Trophoblast cell (in vitro differentiated cells and primary cell): Measurements from ENCODE around the gene DNAJC24. TPM values are rescaled to one million over a fixed set of nuclear protein-coding genes. Genes with fewer than 3 reads are reported as not detected.
A peak's percentile ranks its signal among the peaks of the same experiment; 100 is the strongest.
"Not testable (repeated sequence)": the region's sequence is repeated elsewhere in the genome, so short reads cannot be mapped to it uniquely, and the experiment has no call there.

ENCODE experiments used
- DNase-seq, 2 donors: peaks; one replicate each; pipeline ENCODE4 v3.0.0-alpha.2; 2016
- H2AFZ ChIP-seq: 2 replicates; pipeline ENCODE4 v1.6.1; 2013; ENCODE audit warnings: low read length, moderate library complexity, mild to moderate bottlenecking; ENCODE audit not compliant: insufficient read depth, poor library complexity
- H2AK5ac ChIP-seq: 2 replicates; pipeline ENCODE4 v1.6.1; 2013; ENCODE audit warnings: mild to moderate bottlenecking, low read length
- H2BK120ac ChIP-seq: 2 replicates; pipeline ENCODE4 v1.6.1; 2013; ENCODE audit warnings: low read length, mild to moderate bottlenecking, moderate library complexity; ENCODE audit not compliant: insufficient read depth, poor library complexity
- H2BK12ac ChIP-seq: 2 replicates; pipeline ENCODE4 v1.6.1; 2013; ENCODE audit warnings: mild to moderate bottlenecking, low read length, moderate library complexity
- H2BK5ac ChIP-seq: 2 replicates; pipeline ENCODE4 v1.6.1; 2013; ENCODE audit warnings: low read length, low read depth, moderate library complexity, mild to moderate bottlenecking; ENCODE audit not compliant: poor library complexity
- H3K14ac ChIP-seq: 2 replicates; pipeline ENCODE4 v1.6.1; 2013; ENCODE audit warnings: mild to moderate bottlenecking, low read length
- H3K18ac ChIP-seq: 2 replicates; pipeline ENCODE4 v1.6.1; 2013; ENCODE audit warnings: mild to moderate bottlenecking, low read length
- H3K23ac ChIP-seq: 2 replicates; pipeline ENCODE4 v1.6.1; 2013; ENCODE audit warnings: low read length
- H3K27ac ChIP-seq: 2 replicates; pipeline ENCODE4 v1.5.1; 2013; ENCODE audit warnings: low read depth, mild to moderate bottlenecking, inconsistent platforms, low read length, moderate library complexity
- H3K27me3 ChIP-seq: 2 replicates; pipeline ENCODE4 v1.6.1; 2013; ENCODE audit warnings: inconsistent platforms, mild to moderate bottlenecking, low read length, moderate library complexity; ENCODE audit not compliant: insufficient read depth
- H3K36me3 ChIP-seq, 2 experiments: 1 replicate in 1 of 2; 2 replicates in 1 of 2; pipeline ENCODE4 v1.6.1; 2013; ENCODE audit warnings: low read length in 2 of 2, mild to moderate bottlenecking in 2 of 2, moderate library complexity in 1 of 2; ENCODE audit not compliant: insufficient read depth in 2 of 2, control insufficient read depth in 1 of 2
- H3K4ac ChIP-seq: 2 replicates; pipeline ENCODE4 v1.6.1; 2013; ENCODE audit warnings: low read depth, mild to moderate bottlenecking, low read length, moderate library complexity
- H3K4me1 ChIP-seq, 2 experiments: 1 replicate in 1 of 2; 2 replicates in 1 of 2; pipeline ENCODE4 v1.6.1; 2013; ENCODE audit warnings: low read length in 2 of 2, mild to moderate bottlenecking in 2 of 2, moderate library complexity in 1 of 2; ENCODE audit not compliant: insufficient read depth in 2 of 2, control insufficient read depth in 1 of 2
- H3K4me2 ChIP-seq: 2 replicates; pipeline ENCODE4 v1.6.1; 2013; ENCODE audit warnings: inconsistent platforms, mild to moderate bottlenecking, low read length, moderate library complexity
- H3K4me3 ChIP-seq: 2 replicates; pipeline ENCODE4 v1.5.1; 2013; ENCODE audit warnings: mild to moderate bottlenecking, low read depth, low read length, inconsistent platforms
- H3K79me1 ChIP-seq: one replicate; pipeline ENCODE4 v1.6.1; 2013; ENCODE audit warnings: low read length
- H3K79me2 ChIP-seq: 2 replicates; pipeline ENCODE4 v1.6.1; 2013; ENCODE audit warnings: low read length, mild to moderate bottlenecking; ENCODE audit not compliant: control insufficient read depth, insufficient read depth, poor library complexity
- H3K9ac ChIP-seq: 2 replicates; pipeline ENCODE4 v1.6.1; 2013; ENCODE audit warnings: mild to moderate bottlenecking, low read length
- H3K9me3 ChIP-seq: 2 replicates; pipeline ENCODE4 v1.6.1; 2013; ENCODE audit warnings: low read depth, mild to moderate bottlenecking, control low read depth, inconsistent platforms, low read length; ENCODE audit not compliant: insufficient read depth
- H4K12ac ChIP-seq: 2 replicates; pipeline ENCODE4 v1.6.1; 2013; ENCODE audit warnings: low read depth, mild to moderate bottlenecking, low read length, moderate library complexity
- H4K8ac ChIP-seq: 2 replicates; pipeline ENCODE4 v1.6.1; 2013; ENCODE audit warnings: low read depth, mild to moderate bottlenecking, low read length, moderate library complexity
- H4K91ac ChIP-seq: one replicate; pipeline ENCODE4 v1.6.1; 2013; ENCODE audit warnings: low read depth, mild to moderate bottlenecking, low read length, moderate library complexity
- WGBS: extraction: QIAGEN DNeasy Blood & Tissue Kit; methylation state at CpG from one replicate; pipeline ENCODE4 v1.1.7; 2013; ENCODE audit warnings: missing lambda C conversion rate; ENCODE audit not compliant: insufficient read length, insufficient coverage; ENCODE audit errors: extremely low coverage; 5-methylcytosine and 5-hydroxymethylcytosine counted together
- polyA plus RNA-seq: library from polyadenylated mRNA; stranded (reverse); fragments of 200-250 nt; gene quantifications from 2 replicates; pipeline ENCODE4 v1.2.3, GENCODE V29; 2013

Gene DNAJC24, protein sequence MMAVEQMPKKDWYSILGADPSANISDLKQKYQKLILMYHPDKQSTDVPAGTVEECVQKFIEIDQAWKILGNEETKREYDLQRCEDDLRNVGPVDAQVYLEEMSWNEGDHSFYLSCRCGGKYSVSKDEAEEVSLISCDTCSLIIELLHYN
- polyA plus RNA-seq: 6.8 and 7.3 TPM in 2 replicates

DNA sequence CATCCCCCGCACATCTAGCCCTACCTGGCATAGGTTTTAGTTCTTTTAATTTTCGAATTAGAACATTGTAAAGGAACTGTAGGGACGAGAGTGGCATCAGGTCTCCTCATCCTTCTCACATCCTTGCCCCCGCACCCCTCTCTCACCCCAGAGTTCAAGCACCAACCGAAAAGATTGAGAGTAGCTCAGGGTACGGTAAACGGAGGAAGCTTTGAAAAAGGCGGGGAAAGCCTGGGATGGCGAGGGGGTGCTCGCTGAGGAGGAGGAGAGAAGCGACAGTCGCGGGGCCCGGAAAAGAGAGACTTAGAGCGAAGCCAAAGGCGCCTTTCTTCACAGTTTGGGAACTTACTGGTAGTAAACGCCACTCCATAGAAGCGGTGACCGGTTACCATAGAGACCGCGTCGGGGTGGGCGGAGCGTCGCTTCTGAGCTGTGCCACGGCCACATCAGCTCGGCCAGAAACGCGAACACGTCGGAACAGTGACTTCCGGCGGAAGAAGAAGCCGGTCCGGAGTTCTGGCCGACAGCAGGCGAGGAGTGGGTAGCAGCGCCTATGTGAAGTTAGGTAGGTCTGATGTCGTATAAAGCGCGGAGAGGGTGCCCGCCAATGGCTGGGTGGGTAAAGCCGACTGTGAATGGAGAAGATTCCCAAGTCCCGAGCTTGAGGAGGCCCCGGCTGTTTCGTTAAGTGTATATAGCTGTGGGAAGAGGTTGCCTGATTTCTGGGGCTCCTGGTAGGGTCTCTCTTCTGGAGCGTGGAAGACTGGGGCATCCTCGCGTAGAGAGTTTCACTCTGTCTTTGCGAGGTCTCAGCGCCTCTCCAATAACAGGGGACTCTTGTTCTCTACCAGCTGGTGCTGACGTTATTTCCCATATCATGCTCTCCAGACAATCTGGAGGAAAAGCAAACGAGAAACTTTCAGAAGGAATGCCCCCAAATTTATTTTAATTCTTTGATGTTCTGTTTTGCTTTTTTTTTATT, at the start of gene DNAJC24, which contains the start of gene DCDC1:
Gene DNAJC24, plus strand, starts transcription at position 513 of the 982 bp plus-strand sequence. CDS start 889 bp downstream, outside the sequence.
Gene DCDC1, minus strand, starts transcription at position 392 of the 982 bp plus-strand sequence. CDS start 41,459 bp downstream, outside the sequence.
- H3K14ac ChIP-seq: peak within 1 kb of the TSS; percentile 32
- H2AK5ac ChIP-seq: no peak within 1 kb of the TSS
- no peak within 1 kb of the TSS for H3K4ac ChIP-seq
- peak within 1 kb of the TSS; percentile 23 for H4K12ac ChIP-seq
- no peaks in the 10 kb centered on the region for H3K27me3 ChIP-seq
- H3K9me3 ChIP-seq: no peaks in the 10 kb centered on the region
- no peak within 1 kb of the TSS for H2BK120ac ChIP-seq
- H2AFZ ChIP-seq: peak within 1 kb of the TSS; percentile 89
- peak within 1 kb of the TSS; percentile 79 for H3K4me3 ChIP-seq
- peak within 1 kb of the TSS; percentile 81 for H3K4me2 ChIP-seq
- H3K27ac ChIP-seq: peak within 1 kb of the TSS; percentile 11
- H3K9ac ChIP-seq: peak within 1 kb of the TSS; percentile 79
- H3K4me1 ChIP-seq: no peaks in the 10 kb centered on the region
- peak within 1 kb of the TSS; percentile 70 for H4K91ac ChIP-seq
- H3K79me1 ChIP-seq: peaks cover 2% of the 10 kb centered on the region
- no peaks in the 10 kb centered on the region for H3K79me2 ChIP-seq
- no peak within 1 kb of the TSS for H2BK5ac ChIP-seq
- no peak within 1 kb of the TSS for H3K23ac ChIP-seq
- peak within 1 kb of the TSS; percentile 90 for H4K8ac ChIP-seq
- H3K36me3 ChIP-seq: no peaks in the 10 kb centered on the region
- no CpG with 5 or more reads among the region's 53 CpGs for WGBS
- H3K18ac ChIP-seq: no peak within 1 kb of the TSS
- no peak within 1 kb of the TSS for H2BK12ac ChIP-seq
- DNase-seq: peak; percentile 96 to 98

DNA sequence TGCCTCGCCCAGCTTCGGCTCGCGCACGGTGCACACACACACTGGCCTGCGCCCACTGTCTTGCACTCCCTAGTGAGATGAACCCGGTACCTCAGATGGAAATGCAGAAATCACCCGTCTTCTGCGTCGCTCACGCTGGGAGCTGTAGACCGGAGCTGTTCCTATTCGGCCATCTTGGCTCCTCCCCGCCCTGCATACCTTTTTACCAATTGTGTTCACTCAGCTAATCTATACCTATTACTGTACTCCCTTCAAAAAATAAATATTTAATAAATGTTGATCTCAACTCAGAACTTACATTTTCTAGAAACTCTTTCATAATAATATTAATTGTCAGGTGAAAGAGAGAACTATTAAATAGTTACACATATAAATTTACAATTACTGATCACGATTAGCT, 48.2 kb upstream of the DNAJC24 start:
- not testable (repeated sequence) for H3K14ac ChIP-seq, H3K27me3 ChIP-seq
- no CpG with 5 or more reads among the region's 15 CpGs for WGBS

DNA sequence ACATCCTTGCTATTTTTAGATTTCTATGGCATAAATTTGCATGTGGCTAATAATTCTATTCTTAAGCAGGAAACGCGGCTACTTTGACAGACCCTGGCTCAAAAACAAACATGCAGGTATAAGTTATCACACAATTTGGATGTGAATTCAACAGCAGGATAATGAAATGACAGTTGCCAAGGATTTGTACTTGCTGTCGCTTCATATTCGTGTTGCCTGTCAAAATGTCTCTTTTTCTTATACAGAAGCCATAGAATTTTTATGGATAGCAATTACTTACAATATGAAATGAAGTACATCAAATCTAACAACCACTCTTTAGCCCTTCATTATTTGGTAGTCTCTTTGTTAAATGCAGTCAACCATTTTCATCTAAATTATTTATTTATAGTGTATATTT, 46.5 kb upstream of the DNAJC24 start:
- no peak overlapping the region for H4K12ac ChIP-seq
- DNase-seq: no peak
- no CpG with 5 or more reads among the region's 4 CpGs for WGBS

More for the DNA sequence above, 48.2 kb upstream of the DNAJC24 start:
- not testable (repeated sequence) for H3K4me2 ChIP-seq, H2AK5ac ChIP-seq, H3K9ac ChIP-seq, H4K8ac ChIP-seq, H3K27ac ChIP-seq, H2BK5ac ChIP-seq, H3K79me1 ChIP-seq, H3K4me1 ChIP-seq, H3K36me3 ChIP-seq, H4K12ac ChIP-seq, H3K18ac ChIP-seq, H4K91ac ChIP-seq, H2BK12ac ChIP-seq, H3K23ac ChIP-seq, H2BK120ac ChIP-seq, H3K79me2 ChIP-seq, H3K9me3 ChIP-seq, H2AFZ ChIP-seq, H3K4ac ChIP-seq, DNase-seq, H3K4me3 ChIP-seq

DNA sequence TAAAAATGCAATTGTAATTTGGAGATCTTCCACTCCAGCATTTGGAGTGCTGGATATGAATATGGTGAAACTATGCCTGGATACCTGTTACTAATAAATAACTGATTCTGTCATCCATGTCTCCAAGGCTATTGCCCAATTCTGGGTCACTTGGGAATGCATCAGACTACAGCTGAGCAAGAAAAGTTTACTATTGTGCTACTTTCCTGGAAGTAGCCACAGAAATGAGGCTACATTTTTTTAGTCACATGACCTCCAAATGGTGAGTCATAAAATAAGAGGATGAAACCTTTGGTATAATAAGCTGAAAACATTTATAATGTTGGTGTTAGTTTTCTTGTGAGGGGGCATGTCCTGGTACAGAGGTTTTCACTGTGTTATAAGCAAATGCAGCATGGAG, 44.5 kb upstream of the DNAJC24 start:
- no peak overlapping the region for H3K27ac ChIP-seq
- no peak overlapping the region for H3K9ac ChIP-seq
- H3K4me3 ChIP-seq: no peak overlapping the region
- no peaks in the 10 kb centered on the region for H3K9me3 ChIP-seq
- no peak overlapping the region for H2BK120ac ChIP-seq
- H3K18ac ChIP-seq: no peak overlapping the region
- H3K14ac ChIP-seq: no peak overlapping the region
- H3K23ac ChIP-seq: no peak overlapping the region
- DNase-seq: peak in 1 of 2 donors; percentile 14
- no peak overlapping the region for H3K4me2 ChIP-seq
- no peak overlapping the region for H3K4ac ChIP-seq
- H2AK5ac ChIP-seq: no peak overlapping the region
- no peak overlapping the region for H2AFZ ChIP-seq
- no peak overlapping the region for H4K91ac ChIP-seq
- H4K8ac ChIP-seq: no peak overlapping the region
- H2BK5ac ChIP-seq: no peak overlapping the region
- no peaks in the 10 kb centered on the region for H3K79me1 ChIP-seq
- no peaks in the 10 kb centered on the region for H3K27me3 ChIP-seq
- H3K4me1 ChIP-seq: no peaks in the 10 kb centered on the region
- no peaks in the 10 kb centered on the region for H3K79me2 ChIP-seq
- no peak overlapping the region for H4K12ac ChIP-seq
- H2BK12ac ChIP-seq: no peak overlapping the region
- no peaks in the 10 kb centered on the region for H3K36me3 ChIP-seq

More for the DNA sequence above, 46.5 kb upstream of the DNAJC24 start:
- H4K8ac ChIP-seq: no peak overlapping the region
- H3K27me3 ChIP-seq: no peaks in the 10 kb centered on the region
- H3K4ac ChIP-seq: no peak overlapping the region
- H3K18ac ChIP-seq: no peak overlapping the region
- no peaks in the 10 kb centered on the region for H3K79me1 ChIP-seq
- H3K4me2 ChIP-seq: no peak overlapping the region
- no peaks in the 10 kb centered on the region for H3K4me1 ChIP-seq
- no peak overlapping the region for H2BK120ac ChIP-seq
- no peak overlapping the region for H3K23ac ChIP-seq
- no peaks in the 10 kb centered on the region for H3K9me3 ChIP-seq
- H2BK12ac ChIP-seq: no peak overlapping the region
- no peak overlapping the region for H2BK5ac ChIP-seq
- H3K27ac ChIP-seq: no peak overlapping the region
- no peak overlapping the region for H2AK5ac ChIP-seq
- no peak overlapping the region for H3K9ac ChIP-seq
- H3K79me2 ChIP-seq: no peaks in the 10 kb centered on the region
- H4K91ac ChIP-seq: no peak overlapping the region
- H3K36me3 ChIP-seq: no peaks in the 10 kb centered on the region
- no peak overlapping the region for H2AFZ ChIP-seq
- H3K4me3 ChIP-seq: no peak overlapping the region
- no peak overlapping the region for H3K14ac ChIP-seq
